NT2/D1 (cell line): ENCODE results near the gene RAB27B.

Experiments
- SUZ12 ChIP-seq: IDR thresholded peaks from 2 replicates; pipeline ENCODE4 v1.6.1; 2011; ENCODE audit not compliant: insufficient read length, insufficient read depth; ENCODE audit errors: extremely low read depth
- YY1 ChIP-seq: IDR thresholded peaks from 2 replicates; pipeline ENCODE4 v1.6.1; 2011; ENCODE audit not compliant: insufficient read length, insufficient read depth
- ZNF274 ChIP-seq: IDR thresholded peaks from 2 replicates; pipeline ENCODE4 v1.6.1; 2011; ENCODE audit warnings: mild to moderate bottlenecking, low read depth, low read length

DNA sequence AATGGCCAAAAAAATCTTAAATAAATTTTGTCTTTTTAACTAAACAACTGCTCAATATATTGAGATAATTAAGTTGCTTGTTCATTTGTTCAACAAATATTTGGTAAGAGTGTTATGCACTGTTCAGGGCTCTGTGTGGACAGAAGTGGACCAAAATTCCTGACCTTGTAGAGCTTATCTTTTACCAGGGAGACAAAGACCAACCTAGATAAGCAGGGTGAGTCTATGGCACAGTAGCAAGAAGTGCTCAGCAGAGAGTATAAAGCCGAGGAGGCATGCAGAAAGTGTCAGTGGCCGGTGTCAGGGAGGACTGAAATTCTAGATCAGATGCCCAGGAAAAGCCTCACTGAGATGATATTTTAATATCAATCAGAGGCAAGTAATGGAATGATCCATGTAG, 2.6 kb downstream of the RAB27B start:
- TF ChIP-seq SUZ12 (no peak), YY1 (no peak), ZNF274 (no peak)
